ENCODE results near the gene POU2F2.
"Not testable (repeated sequence)": the region's sequence is repeated elsewhere in the genome, so short reads cannot be mapped to it uniquely, and the experiment has no call there.

Gene POU2F2

DNA sequence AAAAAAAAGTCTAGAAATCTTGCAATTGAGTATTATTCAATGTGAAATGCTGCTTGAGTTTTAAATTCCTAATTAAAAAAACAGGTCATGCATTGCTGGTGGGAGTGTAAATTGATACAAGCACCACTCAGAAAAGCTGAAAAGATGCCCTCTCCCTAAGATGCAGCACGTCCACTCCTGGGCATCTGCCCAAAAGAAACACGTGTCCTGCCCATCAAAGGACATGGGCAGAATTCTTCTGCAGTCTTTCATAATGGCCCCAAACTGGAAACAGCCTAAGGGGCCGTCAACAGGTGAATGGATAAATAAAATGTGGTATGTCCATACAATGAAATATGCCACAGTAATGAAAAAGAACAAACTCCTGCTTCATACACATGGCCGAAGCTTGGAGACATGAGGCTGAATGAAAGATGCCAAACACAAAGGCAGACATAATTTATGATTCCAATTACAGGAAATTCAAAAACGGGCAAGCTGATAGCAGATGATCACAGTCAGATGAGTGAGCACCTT is 7.8 kb downstream of the POU2F2 start:
- peak; percentile 35 for DNase-seq (ENCODE audit: low spot score)

GRCh38 chr19:42123765-42124164 is 8.5 kb downstream of the POU2F2 start:
- DNase-seq (ENCODE audit: low spot score): no peak

DNA sequence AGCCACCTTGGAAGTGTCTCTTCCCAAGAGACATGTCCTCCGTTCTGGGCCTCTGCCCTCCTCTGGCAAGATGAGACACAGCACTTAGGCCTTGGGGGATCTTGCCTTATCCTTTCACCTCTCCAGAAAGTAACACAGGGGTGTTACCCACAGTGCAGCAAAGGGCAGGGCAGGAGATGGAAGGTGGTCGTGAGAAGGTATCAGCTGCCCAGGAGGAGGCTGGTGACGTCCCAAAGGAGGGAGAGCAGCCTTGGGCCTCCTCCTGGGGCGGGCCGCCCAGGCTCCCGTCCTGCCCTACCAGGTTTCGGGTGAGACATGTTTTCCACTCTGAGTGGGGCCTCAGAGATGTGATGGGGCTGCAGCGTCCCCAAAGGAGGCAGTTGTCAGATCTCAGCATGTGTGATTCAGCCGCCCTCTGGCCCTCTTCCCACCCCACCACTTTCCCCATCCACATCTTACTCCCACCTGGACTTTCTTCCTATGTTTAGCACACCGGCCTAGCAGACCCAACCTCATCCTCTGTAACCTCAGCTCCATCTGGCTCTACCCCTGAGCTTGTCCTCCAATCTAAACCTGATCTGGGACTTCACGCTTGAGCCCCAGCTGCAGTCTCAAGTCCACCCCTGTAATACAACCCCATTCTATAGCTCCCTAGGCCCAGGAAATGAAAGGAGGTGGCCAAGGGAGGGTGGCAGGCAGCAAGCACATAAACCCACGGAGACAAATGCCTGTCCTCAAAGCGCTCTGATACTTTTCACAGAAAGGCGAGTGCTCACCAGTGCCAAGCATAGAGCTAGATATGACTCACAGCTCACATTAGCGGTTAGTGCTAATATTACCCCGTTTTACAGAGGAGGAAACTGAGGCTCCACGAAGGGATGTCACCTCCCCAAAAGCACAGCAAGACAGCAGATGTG is 9.3 kb downstream of the POU2F2 start:
- no peak for DNase-seq (ENCODE audit: low spot score)

DNA sequence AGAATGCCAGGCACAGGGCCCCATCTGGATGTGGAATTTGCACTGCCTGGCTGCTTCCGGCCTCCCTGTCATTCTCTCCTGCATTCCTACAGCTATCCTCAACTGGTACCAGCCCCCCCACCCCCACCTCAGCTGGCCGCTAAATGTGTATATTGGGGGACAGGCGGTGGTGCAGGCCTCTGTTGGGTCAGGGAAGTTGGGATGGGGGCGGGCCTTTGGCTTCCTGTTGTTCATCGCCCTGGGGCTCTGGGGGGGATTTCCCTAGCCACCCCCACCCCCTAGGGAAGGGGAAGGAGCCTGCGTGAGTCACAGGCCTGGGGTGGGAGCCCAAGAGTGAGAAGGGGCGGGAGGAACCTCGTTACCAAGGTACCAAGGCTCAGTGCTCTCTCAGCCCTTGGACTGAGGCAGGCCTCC is 10.6 kb downstream of the POU2F2 start:
- peak; percentile 32 for DNase-seq (ENCODE audit: low spot score)

DNA sequence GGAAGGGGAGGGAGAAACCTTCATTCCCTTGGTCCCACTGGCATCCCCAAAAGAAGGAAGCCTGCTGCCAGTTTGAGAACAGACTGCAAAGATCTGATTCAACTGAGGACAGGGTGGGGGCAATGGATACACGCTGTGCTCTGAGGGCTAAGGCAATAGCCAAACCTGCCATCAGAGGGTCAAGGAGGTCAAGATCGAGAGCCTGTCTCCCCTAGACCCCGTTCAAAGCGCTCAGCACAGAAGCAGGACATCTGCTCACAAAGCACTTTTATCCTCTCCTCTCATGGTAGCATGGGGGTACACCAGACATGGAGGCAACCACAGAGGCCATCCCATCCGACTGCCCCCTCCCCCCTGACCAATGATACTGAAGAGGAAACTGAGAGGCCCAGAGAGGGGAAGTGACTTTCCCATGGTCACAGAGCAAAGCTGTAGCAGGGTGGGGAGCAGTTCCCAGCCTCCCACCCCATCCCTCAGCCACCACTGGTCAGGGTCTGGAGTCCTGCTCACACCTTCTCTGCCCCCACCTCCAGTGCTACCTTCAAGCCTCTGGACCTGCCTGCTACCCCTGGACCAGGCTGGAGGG is 11.1 kb downstream of the POU2F2 start:
- no peak for DNase-seq (ENCODE audit: low spot score)

- DNase-seq (ENCODE audit: low spot score): no peak
These were observed 11.8 kb downstream of the POU2F2 start for GRCh38 chr19:42120276-42120980.

DNA sequence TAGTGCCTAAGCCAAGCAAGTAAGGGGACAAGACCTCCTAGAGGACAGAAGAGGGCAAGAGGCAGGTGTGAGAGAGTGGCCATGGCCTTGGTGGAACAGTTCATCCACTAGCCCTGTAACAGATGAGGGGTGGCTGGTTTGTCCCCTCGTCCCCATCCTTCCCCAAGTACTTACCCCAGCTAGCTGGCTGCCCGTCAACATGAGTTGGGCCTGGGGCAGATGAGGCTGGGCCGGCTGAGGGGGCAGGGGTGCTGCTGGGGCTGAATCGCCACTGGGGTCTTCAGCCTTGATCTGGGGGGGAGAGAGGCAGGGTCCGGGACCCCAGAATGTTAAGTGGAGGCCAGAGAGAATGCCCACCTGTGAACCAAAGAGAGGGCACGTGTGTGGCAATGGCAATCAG is 15.2 kb downstream of the POU2F2 start:
- no peak for DNase-seq (ENCODE audit: low spot score)

DNA sequence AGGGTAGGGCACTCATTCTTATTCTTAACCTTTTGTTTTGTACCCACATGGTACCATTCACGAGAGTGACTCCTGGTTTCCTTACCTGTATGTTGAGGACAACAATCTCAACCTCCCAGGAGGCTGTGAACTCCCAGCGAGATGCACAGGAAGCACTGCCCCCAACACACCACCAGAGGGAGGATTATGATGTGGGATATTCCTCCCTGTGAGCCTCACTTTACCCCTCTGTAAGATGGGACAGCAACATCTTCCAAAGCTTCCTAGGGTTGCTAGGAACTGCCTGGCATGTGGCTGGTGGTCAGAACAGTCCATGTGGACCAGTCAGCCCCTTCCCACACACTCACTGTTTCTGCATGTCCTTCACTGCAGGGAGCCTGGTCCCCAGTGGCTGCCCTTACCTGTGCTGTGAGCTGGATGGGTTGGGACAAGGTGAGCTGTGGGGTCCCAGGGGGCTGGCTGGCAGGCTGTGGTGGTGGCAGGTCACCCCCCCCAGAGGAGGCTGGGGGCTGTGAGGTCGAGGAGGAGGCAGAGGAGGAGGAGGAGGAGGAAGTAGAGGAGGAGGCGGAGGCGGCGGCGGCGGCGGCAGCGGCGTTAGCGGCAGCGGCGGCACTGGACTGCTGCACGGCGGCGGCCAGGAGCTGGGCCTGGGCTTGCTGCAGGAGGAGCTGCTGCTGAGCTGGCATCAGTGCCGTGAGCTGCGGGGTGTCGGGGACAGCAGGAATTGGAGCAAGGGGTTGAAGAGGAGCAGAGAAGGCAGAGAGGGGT is 15.8 kb downstream of the POU2F2 start:
- no peak for DNase-seq (ENCODE audit: low spot score)

DNA sequence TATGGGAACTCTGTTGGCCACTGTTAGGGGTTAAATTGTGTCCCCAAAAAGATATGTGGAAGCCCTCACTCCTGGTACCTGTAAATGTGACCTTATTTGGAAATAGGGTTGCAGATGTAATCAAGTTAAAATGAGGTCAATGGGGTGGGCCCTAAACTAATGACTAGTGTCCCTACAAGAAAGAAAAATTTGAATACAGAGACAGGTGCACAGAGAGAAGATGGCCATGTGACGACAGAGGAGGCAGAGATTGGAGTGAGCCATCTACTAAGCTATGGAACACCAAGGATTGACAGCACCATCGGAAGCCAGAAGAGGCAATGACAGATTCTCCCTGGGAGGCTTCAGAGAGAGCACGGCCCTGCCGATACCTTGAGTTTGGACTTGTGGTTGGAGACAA is 16.5 kb downstream of the POU2F2 start:
- no peak for DNase-seq (ENCODE audit: low spot score)

- DNase-seq (ENCODE audit: low spot score): no peak
These were observed 17.0 kb downstream of the POU2F2 start for GRCh38 chr19:42115219-42115618.

GRCh38 chr19:42114412-42114811 is 17.8 kb downstream of the POU2F2 start:
- no peak for DNase-seq (ENCODE audit: low spot score)

DNA sequence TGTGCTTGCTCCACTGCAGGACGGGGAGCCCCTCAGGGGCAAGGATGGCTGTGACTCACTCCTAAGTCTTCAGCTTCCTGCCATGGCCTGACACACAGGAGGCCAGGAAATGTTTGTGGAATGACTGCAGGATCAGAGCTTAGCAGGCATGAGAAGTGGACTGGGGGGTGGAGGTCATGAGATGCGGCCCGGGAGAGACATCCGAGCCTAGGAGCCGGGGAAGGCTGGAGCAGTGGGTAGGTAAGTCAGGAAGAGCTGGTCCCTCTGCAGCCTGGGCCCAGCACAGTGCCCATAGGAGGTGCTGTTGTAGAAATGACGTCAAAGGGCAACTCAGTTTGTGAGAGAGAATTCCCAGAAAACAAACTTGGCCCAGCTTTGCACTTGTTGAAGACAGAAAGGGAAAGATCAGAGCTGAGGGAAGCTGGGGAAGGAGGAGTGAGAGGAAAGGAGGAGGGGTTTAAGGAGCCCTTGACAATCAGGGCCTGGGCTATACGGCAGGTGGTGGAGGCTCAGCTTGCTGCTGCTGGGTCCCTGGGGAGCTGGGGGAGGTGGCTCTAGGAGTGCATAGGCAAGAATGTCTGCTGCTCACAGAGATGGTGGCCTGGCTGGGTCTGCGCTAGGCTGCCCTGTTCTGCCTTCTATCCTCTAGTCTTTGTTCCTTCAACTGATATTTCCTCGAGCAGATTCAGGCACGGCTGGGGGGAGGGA is 18.5 kb downstream of the POU2F2 start:
- DNase-seq (ENCODE audit: low spot score): peak; percentile 75

DNA sequence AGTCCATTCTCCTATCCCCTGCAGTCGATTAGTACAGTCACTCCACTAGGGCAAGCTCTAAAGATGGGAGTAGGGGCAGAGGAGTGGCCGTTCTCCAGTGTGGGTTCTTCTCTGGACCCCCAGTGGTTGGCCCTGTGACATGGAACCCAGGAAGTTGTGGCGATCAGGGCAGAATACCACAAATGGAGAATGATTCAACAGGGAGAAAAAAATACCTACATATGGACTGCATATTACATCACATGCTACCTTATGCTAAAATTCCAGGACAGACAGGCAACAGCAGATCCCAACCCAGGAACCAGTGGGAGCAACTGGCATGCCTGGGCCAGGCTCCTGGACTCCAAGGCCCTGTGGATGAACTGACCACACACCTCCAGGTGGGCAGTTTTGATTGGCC is 20.4 kb downstream of the POU2F2 start:
- no peak for DNase-seq (ENCODE audit: low spot score)

- DNase-seq (ENCODE audit: low spot score): no peak
These were observed 20.9 kb downstream of the POU2F2 start for GRCh38 chr19:42111384-42111783.

- DNase-seq (ENCODE audit: low spot score): no peak
These were observed 21.6 kb downstream of the POU2F2 start for GRCh38 chr19:42110658-42111057.

DNA sequence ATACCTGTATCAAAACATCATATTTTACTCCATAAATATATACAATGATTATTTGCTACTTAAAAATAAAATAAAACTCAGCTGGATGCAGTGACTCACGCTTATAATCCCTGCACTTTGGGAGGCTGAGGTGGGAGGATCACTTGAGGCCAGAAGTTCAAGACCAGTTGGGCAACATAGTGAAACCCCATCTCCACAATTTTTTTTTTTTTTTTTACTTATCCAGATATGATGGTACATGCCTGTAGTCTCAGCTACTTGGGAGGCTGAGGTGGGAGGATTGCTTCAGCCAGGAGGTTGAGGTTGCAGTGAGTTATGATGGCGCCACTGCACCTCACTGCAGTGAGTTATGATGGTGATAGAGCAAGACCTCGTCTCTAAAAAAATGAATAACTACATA is 22.4 kb downstream of the POU2F2 start:
- DNase-seq (ENCODE audit: low spot score): no peak

DNA sequence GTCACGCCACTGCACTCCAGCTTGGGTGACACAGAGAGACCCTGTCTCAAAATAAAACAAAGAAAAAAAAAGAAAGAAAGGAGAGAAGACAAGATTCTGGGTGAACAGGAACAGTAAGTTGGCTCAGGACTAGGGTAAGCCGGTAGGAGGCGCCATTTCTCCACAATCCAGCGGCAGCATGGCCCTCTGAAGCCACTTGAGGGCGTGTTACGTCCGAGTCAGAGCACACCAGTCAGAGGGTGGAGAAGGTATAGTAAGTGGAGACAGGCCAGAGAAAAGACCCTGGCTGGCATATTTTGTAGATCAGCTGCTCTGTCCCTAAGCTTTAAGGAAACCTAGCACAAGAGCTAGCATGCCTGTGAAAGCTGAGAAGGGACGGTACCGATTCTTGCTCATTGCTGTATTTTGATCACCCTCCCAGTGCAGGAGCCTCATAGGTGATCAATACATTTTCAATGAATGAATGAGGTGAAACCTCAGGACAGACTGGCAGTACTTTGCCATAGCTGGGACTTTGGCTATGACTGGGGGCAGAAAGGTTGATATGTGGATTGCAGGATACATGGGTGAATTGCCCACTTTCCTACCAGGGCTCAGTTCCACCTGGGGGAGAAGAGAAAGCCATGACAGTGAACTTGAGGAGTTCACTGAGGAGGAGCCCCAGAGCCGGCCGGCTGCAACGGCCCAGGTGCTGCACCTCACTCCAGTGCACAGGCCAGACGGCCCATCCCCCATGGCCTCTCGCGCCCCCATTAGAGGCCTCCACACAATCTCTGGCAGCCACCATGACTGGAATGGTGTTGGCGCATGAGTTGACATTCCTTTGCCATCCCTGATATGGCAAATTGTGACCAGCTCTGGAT is 23.5 kb downstream of the POU2F2 start:
- peak; percentile 86 for DNase-seq (ENCODE audit: low spot score)

- DNase-seq (ENCODE audit: low spot score): no peak
These were observed 26.9 kb downstream of the POU2F2 start for GRCh38 chr19:42105368-42105767.

DNA sequence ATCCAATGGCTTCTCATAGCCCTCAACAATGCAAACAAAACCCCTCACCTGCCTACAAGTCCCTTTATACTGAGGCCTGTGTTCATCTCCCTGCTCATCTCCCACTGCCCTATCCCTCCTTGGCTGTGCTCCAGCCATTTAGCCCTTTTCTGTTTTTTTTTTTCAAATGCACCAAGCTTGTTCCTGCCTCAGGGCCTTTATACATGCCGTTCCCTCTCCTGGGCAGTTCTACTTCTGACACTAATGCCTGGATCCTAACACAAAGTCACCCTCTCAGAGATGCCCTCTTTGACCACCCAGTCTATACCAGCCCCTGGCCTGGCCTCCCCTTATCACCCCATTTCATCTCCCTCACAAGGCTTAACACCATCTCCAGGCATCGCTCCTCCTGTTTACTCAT is 29.4 kb downstream of the POU2F2 start:
- DNase-seq (ENCODE audit: low spot score): no peak

DNA sequence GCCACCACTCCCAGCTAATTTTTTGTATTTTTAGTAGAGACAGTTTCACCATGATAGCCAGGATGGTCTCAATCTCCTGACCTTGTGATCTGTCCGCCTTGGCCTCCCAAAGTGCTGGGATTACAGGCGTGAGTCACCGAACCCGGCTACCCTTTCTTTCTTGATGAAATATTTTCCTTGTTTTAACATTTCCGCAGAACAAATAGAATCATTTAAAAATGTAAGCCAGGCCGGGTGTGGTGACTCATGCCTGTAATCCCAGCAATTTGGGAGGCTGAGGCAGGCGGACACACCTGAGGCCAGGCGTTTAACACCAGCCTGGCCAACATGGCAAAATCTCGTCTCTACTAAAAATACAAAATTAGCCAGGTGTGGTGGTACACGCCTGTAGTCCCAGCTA is 32.0 kb downstream of the POU2F2 start:
- DNase-seq (ENCODE audit: low spot score): not testable (repeated sequence)

Data from COLO829 (cell line).